ENCODE data around the gene CNTNAP2. TPM values are rescaled to one million over a fixed set of nuclear protein-coding genes. Genes with fewer than 3 reads are reported as not detected.

Gene CNTNAP2
- total RNA-seq, 2 experiments from 2014 or later = not detected

DNA sequence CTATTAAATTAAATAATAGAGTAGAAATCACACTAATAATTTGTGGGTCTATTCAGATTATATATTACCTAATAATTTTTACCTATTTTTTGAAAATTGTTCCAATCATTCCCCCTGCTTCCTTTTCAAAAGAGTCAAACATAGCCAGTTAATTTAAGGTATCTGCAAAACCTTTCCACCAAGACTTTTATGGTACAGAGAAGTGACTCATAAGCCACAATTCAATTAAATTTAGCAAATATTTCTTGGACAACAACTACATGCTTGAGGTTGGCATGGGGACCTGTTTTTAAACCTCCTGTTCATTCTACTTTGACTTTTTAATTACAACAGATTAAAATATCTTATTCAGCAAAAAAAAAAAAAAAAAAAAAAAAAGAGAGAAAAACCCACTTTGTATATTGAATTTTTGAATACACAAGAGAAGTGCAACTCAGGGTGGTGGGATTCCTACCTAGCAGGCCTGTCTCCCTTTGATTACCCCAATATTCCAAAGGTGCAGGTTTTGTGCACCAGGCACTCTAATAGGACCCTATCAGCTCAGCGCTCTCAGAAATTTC lies 2172.1 kb downstream of the CNTNAP2 start:
- POLR2A ChIA-PET = no interaction called here
- H3K4me3 Mint-ChIP-seq = no peak overlapping the region
- no peak overlapping the region for H3K4me3 ChIP-seq (ENCODE audit: low read length)

DNA sequence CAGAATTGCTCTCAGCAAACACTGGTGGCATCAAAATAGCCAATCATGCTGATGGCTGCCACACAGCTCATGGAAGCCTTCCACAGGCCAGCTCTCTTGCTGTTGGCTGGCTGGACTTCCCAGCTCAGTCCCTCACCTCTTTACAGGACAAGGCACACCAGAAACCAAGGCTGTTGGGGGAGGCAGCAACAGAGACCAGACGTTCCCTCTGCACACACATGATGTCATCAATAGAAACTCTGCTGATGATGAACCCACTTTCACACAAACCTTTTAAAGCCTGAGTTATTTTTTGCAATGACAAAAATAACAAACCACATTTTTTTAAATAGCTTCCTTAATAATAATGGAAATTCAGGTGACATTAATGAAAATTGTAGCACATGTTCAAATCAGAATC lies 2173.0 kb downstream of the CNTNAP2 start:
- Mint-ChIP-seq H3K4me1 (ENCODE audit: low read depth) (no peaks in the 10 kb centered on the region), H3K36me3 (ENCODE audit: low read depth) (no peaks in the 10 kb centered on the region), H3K9me3 (no peaks in the 10 kb centered on the region), H3K27ac (no peak overlapping the region), H3K4me3 (no peak overlapping the region), H3K27me3 (peaks cover 5% of the 10 kb centered on the region)
- no peaks in the 10 kb centered on the region for H3K4me1 ChIP-seq (ENCODE audit: insufficient read depth, low read length)
- H3K9me3 ChIP-seq (ENCODE audit: control insufficient read depth in 1 of 2, insufficient read depth in 1 of 2, low read length in 2 of 2) = no peaks in the 10 kb centered on the region
- ChIA-PET CTCF (no interaction called here), POLR2A (no interaction called here)
- no peak overlapping the region for H3K4me3 ChIP-seq (ENCODE audit: low read length)
- H3K36me3 ChIP-seq (ENCODE audit: insufficient read depth, low read length) = no peaks in the 10 kb centered on the region
- H3K27ac ChIP-seq (ENCODE audit: low read depth in 1 of 2, low read length in 2 of 2) = no peak overlapping the region
- DNase-seq = no peak
- TF ChIP-seq, protein P1, sequence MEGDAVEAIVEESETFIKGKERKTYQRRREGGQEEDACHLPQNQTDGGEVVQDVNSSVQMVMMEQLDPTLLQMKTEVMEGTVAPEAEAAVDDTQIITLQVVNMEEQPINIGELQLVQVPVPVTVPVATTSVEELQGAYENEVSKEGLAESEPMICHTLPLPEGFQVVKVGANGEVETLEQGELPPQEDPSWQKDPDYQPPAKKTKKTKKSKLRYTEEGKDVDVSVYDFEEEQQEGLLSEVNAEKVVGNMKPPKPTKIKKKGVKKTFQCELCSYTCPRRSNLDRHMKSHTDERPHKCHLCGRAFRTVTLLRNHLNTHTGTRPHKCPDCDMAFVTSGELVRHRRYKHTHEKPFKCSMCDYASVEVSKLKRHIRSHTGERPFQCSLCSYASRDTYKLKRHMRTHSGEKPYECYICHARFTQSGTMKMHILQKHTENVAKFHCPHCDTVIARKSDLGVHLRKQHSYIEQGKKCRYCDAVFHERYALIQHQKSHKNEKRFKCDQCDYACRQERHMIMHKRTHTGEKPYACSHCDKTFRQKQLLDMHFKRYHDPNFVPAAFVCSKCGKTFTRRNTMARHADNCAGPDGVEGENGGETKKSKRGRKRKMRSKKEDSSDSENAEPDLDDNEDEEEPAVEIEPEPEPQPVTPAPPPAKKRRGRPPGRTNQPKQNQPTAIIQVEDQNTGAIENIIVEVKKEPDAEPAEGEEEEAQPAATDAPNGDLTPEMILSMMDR (IDR thresholded peaks at IDR 0.05) = no peak
- ATAC-seq (ENCODE audit: poor library complexity) = no peak
- intact Hi-C loops (cut with DNase I, micrococcal nuclease) = no loop called here
- no peaks in the 10 kb centered on the region for H3K27me3 ChIP-seq (ENCODE audit: control insufficient read depth in 1 of 2, insufficient read depth in 2 of 2, low read length in 2 of 2)

More for the DNA sequence above, 2172.1 kb downstream of the CNTNAP2 start:
- CTCF ChIA-PET = no interaction called here
- Mint-ChIP-seq H3K9me3 (no peaks in the 10 kb centered on the region), H3K27me3 (peaks cover 5% of the 10 kb centered on the region), H3K27ac (no peak overlapping the region), H3K4me1 (ENCODE audit: low read depth) (no peaks in the 10 kb centered on the region), H3K36me3 (ENCODE audit: low read depth) (no peaks in the 10 kb centered on the region)
- intact Hi-C loops (cut with DNase I, micrococcal nuclease) = no loop called here
- DNase-seq = no peak
- Histone ChIP-seq H3K27ac (ENCODE audit: low read depth in 1 of 2, low read length in 2 of 2) (no peak overlapping the region), H3K27me3 (ENCODE audit: control insufficient read depth in 1 of 2, insufficient read depth in 2 of 2, low read length in 2 of 2) (no peaks in the 10 kb centered on the region), H3K4me1 (ENCODE audit: insufficient read depth, low read length) (no peaks in the 10 kb centered on the region), H3K36me3 (ENCODE audit: insufficient read depth, low read length) (no peaks in the 10 kb centered on the region), H3K9me3 (ENCODE audit: control insufficient read depth in 1 of 2, insufficient read depth in 1 of 2, low read length in 2 of 2) (no peaks in the 10 kb centered on the region)
- TF ChIP-seq, protein P1 (IDR thresholded peaks at IDR 0.05) = no peak
- no peak for ATAC-seq (ENCODE audit: poor library complexity)

DNA sequence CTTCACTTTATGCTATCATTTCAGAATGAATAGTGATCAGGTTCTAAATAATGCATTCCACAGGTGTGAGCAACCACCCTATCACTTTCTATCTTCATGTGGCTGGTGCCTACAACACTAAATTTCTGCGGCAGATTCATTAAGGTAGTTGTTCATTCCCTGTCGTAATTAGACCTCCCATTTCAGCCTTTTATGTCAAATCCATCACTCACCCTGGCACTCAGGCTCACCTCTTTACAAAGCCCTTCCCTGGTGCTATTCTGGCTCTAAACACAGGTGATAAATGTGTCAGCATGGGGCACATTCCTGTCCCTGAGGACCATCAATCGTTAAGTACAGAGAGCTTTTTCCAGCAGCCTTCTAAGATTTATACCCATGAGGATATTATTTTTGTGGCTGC lies 2173.9 kb downstream of the CNTNAP2 start:
- no peak overlapping the region for H3K27ac ChIP-seq (ENCODE audit: low read depth in 1 of 2, low read length in 2 of 2)
- no peaks in the 10 kb centered on the region for H3K9me3 Mint-ChIP-seq
- no peaks in the 10 kb centered on the region for H3K9me3 ChIP-seq (ENCODE audit: control insufficient read depth in 1 of 2, insufficient read depth in 1 of 2, low read length in 2 of 2)
- H3K4me3 Mint-ChIP-seq = no peak overlapping the region
- H3K36me3 Mint-ChIP-seq (ENCODE audit: low read depth) = no peaks in the 10 kb centered on the region
- peaks cover 5% of the 10 kb centered on the region for H3K27me3 Mint-ChIP-seq
- POLR2A ChIA-PET = no interaction called here
- no peaks in the 10 kb centered on the region for H3K4me1 ChIP-seq (ENCODE audit: insufficient read depth, low read length)
- no peak for ATAC-seq (ENCODE audit: poor library complexity)
- intact Hi-C loops (cut with DNase I, micrococcal nuclease) = no loop called here
- H3K4me3 ChIP-seq (ENCODE audit: low read length) = no peak overlapping the region
- no peaks in the 10 kb centered on the region for H3K27me3 ChIP-seq (ENCODE audit: control insufficient read depth in 1 of 2, insufficient read depth in 2 of 2, low read length in 2 of 2)
- CTCF ChIA-PET = no interaction called here
- DNase-seq = no peak
- no peaks in the 10 kb centered on the region for H3K36me3 ChIP-seq (ENCODE audit: insufficient read depth, low read length)
- no peaks in the 10 kb centered on the region for H3K4me1 Mint-ChIP-seq (ENCODE audit: low read depth)
- TF ChIP-seq, protein P1 (IDR thresholded peaks at IDR 0.05) = no peak
- no peak overlapping the region for H3K27ac Mint-ChIP-seq

Measured in CD4-positive, alpha-beta T cell (primary cell).